GM18907 (cell line): Measurements from ENCODE around the gene ARHGAP45.

Experiments
- ATAC-seq: cut with Tn5 transposase; IDR thresholded peaks from one replicate; pipeline ENCODE4 v1.9.1; 2021; ENCODE audit warnings: mild to moderate bottlenecking, moderate library complexity; ENCODE audit not compliant: unreplicated experiment

Gene ARHGAP45

DNA sequence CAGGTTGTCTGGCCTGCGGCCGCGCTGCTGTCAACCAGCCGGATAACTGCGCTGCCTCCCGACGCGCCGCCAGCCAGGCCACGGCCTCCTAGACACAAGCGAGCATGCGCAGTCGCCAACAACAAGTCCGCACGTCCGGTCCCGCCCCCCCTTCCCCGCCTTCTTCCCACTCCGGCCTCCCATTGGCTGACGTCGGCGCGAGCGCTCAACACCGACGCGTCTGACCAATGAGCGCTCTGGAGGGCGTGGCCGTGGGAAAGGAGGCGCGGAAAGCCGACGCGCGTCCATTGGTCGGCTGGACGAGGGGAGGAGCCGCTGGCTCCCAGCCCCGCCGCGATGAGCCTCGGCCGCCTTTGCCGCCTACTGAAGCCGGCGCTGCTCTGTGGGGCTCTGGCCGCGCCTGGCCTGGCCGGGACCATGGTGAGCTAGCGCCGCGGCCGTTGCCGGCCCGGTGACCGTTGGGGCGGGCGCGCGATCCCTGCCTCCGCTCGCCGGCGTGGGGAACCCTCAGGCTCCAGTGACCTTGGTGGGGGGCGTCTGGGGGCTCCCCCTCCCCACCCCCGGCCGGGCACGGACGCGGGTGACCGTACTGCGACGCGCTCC, 36.8 kb downstream of the ARHGAP45 start, which contains the start of gene GPX4:
TSS of gene GPX4 (plus strand) at position 287 of the 603 bp plus-strand sequence. CDS start at position 337, 50 bp downstream.
- peak; percentile 60 for ATAC-seq

DNA sequence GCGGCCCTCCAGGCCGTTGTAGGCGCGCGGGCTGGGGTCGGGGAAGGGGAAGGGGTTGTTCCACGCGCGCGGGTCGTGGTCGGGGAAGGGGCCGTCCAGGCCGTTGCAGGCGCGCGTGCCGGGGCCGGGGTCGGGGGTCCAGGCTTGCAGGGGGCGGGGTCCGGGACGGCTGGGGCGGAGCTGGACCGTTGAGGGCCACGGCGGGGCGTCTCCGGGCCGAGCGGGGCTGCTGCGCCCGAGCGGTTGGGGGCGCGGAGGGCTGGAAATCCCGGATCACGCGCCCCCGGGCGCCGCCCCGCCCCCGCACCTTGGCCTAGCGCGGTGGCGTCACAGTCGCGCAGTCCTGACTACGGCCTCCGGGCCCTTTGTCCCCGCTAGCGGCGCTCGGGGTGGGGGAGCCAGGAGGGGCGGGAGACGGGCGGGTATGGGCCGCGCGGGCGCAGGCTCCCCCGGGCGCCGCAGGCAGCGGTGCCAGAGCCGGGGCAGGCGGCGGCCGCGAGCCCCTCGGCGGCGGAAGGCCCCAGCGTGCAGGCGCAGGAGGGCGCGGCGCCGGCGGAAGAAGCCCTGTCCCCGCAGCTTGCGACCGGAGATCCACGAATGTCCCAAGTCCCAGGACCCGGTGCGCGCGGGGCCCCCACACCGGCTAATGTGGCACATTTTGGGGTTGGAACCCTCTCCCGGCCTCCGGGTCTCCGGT, 37.5 kb downstream of the ARHGAP45 start:
- ATAC-seq, result peak; percentile 26

DNA sequence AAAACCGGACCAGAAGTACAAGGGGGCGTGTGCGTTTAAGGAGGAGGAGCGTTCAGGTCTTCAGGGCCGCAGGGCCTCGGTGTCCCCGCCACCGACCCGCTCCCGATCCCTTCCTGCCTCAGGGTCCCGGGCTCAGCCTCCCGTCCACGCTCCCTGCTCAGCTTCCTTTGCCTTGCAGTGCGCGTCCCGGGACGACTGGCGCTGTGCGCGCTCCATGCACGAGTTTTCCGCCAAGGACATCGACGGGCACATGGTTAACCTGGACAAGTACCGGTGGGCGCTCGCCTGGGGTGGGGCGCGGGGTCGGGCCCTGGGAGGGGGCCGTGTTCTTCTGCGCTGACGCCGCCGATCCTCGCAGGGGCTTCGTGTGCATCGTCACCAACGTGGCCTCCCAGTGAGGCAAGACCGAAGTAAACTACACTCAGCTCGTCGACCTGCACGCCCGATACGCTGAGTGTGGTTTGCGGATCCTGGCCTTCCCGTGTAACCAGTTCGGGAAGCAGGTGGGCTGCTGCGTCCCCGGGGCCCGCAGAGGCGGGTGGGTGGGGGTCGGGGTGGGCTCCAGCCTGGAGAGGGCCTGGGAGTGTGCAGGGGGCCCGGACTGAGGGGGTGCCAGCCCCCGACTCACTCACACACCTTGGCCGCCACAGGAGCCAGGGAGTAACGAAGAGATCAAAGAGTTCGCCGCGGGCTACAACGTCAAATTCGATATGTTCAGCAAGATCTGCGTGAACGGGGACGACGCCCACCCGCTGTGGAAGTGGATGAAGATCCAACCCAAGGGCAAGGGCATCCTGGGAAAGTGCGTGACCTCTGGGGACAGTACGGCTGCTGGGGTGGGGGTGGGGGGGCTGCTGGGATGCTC, 38.3 kb downstream of the ARHGAP45 start:
- no peak for ATAC-seq

DNA sequence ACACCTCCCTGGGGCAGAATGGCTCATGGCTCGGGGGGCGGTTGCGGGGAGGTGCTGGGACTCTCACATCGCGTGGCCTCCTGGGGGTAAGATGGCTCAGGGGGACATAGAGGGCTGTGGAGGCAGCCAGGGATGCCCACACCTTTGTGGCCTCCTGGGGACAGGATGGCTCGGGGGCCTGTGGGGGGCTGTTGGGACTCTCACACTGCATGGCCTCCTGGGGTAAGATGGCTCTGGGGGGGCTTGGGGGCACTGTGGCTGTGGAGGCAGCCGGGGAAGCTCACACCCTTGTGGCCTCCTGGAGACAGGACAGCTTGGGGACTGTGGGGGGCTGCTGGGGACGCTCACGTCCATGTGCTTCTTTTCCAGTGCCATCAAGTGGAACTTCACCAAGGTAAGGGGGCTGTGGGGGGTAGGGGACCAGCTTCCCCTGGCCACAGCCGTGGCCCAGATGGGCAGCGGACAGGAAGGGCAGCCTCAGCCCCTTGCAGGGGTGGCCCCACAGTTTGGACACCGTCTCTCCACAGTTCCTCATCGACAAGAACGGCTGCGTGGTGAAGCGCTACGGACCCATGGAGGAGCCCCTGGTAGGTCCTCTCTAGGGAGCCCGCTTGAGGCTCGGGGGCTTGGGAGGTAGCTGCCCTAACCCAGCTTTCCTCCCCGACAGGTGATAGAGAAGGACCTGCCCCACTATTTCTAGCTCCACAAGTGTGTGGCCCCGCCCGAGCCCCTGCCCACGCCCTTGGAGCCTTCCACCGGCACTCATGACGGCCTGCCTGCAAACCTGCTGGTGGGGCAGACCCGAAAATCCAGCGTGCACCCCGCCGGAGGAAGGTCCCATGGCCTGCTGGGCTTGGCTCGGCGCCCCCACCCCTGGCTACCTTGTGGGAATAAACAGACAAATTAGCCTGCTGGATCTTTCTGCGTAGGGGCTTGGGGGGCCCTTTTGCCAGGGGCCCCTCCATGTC, 39.2 kb downstream of the ARHGAP45 start:
- no peak for ATAC-seq

DNA sequence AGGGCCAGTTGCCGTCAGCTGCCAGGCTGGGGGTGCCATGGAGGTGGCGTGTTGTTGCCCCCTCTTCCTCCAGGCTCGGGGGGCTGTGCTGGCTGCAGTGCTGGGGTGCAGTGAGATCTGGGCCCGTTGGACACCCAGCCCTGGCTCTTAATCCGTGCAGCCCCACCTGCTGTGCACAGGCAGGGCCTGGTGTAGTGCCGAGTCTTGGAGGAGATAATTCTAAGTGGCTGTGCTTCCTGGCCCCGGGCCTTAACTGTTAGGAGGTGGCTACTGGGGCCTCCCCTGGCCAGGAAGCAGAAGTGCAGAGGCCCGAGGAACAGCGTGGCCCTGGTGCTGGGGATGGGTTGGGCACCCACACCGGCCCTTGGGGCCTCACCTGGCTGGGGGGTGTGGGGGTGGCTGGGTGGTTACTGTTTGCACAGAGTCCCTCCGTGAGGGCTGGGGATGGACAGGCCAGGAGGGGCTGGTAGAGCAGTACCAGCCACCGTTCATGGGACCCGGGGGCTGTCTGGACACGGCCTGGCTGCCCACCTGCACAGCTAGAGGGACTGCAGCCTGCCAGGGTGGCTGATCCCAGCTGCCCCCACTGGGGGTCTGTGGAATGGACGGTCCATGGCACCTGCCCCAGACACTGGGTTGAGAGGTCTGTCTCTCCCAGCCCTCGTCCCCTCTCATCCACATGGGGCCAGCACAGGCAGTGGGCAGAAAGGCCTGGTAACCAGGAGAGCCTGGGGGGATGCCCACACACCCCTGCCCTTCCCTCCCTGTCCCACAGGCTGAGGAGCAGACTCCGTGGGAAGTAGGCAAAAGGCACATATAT, 40.1 kb downstream of the ARHGAP45 start:
- ATAC-seq, result no peak

DNA sequence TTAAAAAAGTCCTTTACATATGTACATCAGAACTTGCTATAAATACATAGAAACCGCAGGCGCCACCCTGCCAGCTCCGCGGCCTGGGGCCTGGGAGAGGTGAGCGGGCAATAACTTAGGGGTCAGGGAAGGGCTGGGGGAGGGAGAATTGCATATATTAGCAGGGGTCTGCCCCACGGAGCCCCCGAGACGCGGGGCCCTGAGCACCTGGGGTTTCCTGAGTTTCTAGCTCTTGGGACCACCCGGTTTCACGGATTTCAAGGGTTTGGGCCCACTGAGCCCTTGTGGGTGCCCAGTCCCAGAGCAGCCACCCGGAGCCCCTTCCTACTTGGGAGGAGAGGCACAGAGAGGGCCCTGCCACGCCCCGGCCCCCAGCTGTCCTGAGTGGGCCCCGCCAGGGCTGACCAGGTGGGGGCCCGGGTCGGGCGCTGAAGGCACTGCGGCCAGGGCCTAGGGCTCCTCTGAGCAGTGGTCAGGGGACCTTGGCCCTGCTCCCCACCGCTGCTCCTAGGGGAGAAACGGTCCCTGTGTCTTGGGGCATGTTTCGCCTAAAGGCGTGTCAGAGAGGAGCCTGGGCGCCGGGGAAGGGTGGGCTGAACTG, 40.8 kb downstream of the ARHGAP45 start:
- ATAC-seq, result no peak

DNA sequence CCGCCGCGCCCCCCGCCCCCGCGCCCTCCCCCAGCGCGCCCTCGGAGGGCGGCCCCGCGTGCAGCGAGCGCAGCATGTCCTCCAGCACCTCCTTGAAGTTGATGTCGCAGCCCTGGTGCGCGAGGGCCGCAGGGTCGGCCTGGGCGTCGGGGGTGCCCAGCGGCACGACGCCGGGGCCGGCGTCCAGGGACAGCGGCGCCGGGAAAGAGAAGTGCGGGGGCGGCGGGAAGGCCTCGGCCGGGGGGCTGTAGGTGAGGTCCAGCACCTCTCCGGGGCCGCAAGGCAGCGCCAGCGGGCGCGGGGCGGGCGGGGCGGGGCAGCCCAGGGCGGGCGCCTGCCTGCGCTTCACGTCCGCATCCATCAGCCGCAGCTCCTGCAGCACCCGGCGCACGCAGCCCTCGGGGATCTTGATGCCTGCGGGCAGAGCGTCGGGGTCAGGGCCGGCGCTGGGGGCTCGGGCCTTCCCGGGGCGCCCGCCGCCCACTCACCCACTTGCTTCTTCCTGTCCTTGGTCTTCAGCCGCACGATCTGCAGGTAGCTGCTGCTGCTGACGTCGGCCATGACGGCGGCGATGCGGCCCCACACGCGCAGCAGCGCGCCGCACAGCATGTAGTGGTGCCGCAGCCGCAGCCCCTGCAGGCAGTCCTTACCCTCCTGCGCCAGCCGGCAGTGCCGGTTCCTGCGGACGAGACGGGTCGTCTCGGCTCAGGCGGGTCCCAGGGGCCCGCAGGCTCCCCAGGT, 41.5 kb downstream of the ARHGAP45 start:
- ATAC-seq, result no peak

DNA sequence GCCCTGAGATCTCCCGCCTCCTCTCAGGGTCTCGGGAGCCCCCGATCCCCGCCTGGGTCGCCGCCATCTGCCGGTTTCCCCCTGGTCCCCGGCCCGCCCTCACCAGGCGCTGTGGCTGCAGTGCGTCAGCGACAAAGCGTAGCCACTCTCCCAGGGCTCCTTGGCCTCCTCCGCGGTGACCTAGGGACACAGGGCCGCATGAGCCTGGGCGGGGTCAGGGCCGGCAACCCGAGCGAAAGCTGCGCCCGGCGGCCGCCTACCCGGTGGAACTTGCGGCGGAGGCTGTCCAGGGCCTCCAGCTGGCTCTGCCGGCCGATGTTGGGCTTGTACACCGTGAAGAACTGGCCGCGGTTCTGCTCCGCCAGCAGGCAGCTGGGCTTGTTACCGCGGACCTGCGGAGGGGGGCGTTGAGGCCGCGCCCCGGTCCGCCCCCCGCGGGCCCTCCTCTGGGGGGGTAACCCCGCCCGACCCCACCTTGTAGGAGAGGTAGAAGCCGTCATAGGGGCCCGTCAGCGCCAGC, 42.1 kb downstream of the ARHGAP45 start:
- ATAC-seq, result no peak

DNA sequence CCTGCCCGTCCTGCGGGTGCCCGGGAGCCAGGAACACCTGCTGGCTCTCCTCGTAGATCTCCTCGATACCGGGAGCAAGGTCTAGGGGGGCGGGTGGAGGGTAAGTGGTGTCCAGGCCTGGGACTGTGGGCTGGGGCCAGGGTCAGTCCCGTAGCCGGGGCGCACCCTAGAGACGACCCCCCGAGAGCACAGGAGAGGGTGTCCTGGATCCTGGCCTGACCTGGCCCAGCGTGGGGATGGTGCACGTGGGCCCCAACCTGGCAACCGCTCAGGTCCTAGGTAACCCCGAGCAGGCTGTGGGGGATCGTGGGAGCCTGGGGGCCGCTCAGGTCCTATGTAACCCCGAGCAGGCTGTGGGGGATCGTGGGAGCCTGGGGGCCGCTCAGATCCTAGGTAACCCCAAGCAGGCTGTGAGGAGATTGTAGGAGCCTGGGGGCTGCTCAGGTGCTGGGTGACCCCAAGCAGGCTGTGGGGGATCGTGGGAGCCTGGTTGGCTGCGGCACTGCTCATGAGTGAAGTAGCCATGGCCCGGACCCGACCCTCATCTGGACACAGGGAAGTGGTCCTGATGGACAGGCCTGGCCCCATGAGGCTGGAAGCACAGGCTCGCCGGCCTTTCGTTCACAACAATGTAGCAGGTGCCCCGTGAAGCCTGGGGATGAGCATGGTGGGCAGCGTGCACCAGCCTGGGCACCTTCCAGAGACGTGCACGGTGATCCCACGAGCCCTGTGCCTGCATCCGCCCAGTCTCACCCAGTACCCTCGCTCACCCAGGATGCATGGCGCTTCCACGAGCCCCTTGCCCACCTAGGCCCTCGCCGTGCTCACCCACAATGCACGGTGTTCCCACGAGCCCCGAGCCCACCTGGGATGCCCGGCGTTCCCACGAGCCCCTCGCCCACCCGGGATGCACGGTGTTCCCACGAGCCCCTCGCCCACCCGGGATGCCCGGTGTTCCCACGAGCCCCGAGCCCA, 43.0 kb downstream of the ARHGAP45 start:
- ATAC-seq, result no peak

DNA sequence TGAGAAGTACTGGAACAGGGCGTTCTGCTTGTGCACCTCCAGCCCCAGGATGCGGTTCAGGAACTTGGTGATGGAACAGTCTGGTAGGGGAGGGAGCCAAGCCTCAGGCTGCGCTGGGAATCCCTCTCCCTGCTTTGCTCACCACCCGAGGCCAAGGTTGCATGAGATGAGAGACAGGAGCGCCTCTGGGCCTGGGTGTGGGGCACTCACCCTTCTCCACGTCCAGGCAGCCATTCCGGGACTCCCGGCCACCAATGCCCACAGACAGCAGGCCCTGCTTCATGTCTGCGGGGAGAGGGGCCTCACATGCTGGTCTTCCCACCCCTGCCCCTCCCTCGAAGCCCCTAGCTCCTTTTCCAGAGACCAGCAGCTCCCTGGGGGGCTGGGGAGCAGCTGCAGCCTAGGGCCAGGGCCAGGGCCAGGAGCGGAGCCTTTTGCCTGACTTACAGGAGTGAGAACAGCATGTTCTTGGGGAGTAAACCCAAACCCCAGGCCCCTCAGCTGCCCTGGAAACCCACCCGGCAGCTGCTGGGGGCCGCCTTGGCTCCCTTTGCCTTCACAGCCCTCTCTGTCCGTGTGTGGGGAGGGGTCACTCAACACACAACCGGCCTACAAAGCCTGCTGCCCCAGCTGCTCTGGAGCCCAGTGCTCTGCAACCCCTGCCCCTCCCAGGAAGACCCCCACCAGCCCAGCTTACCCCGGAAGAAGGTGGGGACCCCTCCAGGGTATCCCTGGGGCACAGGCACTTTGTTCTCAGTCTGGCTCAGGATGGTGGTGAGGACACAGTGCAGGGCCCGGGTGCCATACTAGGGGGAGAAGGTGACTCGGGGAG, 44.1 kb downstream of the ARHGAP45 start:
- no peak for ATAC-seq

DNA sequence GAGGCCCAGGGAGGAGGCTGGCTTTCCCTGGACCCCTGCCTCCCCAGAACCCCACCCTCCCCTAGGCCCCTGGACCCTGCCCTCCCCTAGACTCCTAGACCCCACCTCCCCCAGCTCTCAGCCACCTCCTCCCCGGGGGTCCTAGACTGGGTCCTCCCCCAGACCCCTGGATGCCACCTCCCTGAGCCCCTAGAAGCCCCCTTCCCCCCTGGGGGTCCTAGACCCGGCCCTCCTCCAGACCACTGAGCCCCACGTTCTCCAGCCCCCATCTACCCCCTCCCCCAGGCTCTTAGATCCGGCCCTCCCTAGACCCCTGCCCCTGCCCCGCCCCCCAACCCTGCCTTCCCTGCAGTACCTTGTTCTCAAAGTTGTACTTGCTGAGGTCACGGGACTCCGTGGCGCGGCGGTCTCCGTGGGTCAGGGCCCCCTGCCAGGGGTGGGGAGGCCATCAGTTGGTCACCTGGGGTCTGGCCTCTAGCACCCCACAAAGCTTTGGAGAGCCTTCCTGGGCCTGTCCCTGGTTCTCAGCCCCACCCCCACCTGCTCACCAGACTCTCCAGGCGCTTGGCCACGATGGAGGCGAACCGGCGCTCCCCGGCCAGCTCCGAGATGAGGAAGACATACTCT, 44.8 kb downstream of the ARHGAP45 start:
- no peak for ATAC-seq

DNA sequence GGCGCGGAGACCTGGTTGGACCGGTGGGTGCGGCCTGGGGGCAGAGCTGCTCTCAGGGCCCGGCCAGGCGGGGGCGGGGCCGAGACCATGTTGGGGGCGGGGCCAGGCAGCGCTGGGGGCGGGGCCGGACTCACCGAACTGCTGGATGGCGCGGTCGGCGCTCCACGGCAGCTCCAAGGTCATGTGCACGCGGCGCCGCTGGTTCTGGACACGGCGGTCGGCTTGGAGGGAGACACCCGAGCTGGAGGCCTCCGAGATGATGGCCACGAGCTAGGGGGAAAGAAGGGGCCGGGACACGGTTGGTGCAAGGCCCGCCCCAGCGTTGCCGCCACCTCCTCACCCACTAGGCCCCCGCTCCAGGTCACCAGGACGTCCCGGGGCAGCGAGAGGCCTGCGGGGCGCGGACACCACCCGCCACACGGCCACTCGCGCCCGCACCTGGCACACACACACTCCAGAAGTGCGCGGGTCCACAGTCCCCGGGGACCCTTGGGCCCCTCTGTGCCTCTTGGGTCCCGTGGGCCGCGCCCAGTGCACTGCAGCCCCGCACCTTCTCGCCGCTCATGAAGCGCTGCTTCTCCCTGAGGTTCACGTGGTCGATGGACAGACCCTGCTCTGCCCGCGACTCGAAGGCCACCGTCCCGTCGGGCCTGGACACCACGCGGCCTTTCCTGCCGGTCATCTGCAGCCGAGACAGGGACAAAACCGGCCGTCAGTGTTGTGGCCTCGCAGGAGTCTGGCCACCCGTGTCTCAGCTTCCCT, 45.5 kb downstream of the ARHGAP45 start:
- no peak for ATAC-seq

DNA sequence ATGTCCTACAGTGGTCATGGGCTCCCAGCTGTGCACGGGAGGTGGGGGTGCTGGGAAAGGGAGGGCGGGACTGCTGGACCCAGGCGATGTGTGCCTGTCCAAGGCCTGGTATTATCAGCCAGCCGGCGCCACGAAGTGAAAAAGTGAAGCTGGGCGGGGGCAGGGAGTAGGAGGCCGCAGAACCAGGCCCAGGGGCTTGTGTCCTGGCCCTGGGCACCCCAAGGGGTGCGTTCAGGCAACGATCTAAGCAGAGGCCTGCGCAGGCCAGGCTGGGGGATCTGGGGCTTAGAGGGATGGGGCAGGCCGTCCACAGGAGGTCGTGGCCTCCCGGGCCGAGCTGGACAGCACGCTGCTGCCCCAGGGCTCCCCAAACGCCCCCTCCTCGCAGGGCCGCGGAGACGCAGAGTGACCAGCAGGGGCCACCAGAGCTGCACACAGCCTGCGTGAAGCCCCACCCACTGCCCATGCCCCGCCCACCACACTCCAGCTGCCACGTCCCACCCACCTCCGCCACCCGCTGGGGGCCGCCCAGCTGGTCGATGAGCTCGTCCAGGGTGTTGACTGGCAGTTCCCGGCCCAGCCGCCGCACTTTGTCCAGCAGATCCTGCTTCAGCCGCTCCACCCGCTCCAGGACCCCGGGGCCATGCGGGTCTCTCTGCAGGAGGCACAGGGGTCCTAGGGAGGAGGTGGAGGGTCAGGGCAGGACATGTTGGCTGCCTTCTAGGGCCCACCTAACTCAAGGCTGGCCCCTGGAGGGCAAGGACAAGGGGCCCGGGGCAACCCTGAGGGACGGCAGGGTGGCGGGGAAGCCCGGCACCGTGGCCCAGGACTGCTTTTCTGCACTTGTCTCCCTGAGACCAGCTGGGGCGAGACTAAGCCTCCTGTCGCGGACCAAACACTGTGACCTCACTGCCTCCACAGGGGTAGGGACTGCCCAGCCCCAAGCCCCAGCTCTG, 46.3 kb downstream of the ARHGAP45 start:
- peak; percentile 45 for ATAC-seq

DNA sequence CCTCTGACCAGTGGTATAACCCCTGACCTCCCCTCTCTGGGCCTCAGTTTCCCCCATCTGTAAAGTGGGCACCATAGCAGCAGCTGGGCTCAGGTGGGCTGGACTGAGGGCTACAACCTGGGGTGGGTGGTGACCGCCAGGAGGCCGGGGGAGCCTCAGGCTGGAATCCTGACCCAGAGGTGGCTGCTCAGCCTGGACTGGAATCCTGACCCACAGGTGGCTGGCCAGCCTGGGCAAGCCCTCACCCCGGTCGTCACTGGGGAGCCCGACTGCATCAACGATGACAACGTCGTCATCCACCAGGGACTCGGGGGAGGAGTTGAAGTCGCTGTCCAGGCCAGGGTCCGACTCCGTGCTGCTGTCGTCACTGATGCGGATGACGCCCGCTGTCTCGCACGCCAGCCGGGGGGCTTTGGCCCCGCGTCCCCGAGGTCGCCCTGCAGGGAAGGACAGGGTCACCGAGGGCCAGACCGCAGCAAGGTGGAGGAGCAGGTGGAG, 47.1 kb downstream of the ARHGAP45 start:
- no peak for ATAC-seq
